ENCODE data around the gene DNAH14. TPM values are rescaled to one million over a fixed set of nuclear protein-coding genes. Genes with fewer than 3 reads are reported as not detected.
"Not testable (repeated sequence)": the region's sequence is repeated elsewhere in the genome, so short reads cannot be mapped to it uniquely, and the experiment has no call there.

Gene DNAH14
- polyA plus RNA-seq, 1 donor (not counting 4 experiments of a cell fraction or from before 2014, with no cell fraction given), result 6.4 TPM

GRCh38 chr1:225158291-225158690 lies 228.8 kb downstream of the DNAH14 start:
- Histone ChIP-seq H3K9ac (ENCODE audit: control insufficient read depth, extremely low read depth, insufficient read depth, low read length) (no peak overlapping the region), H3K4me2 (ENCODE audit: control insufficient read depth, extremely low read depth, insufficient read depth, low read depth, low read length) (no peak overlapping the region), H3K27ac (ENCODE audit: control insufficient read depth, insufficient read depth, low read length) (no peak overlapping the region), H4K20me1 (ENCODE audit: control insufficient read depth, extremely low read depth, insufficient read depth, low read length) (no peaks in the 10 kb centered on the region), H3K36me3 (ENCODE audit: control insufficient read depth in 2 of 2, extremely low read depth in 1 of 2, insufficient read depth in 2 of 2, low read length in 2 of 2) (no peaks in the 10 kb centered on the region), H3K4me1 (ENCODE audit: control insufficient read depth, extremely low read depth, insufficient read depth, low read length) (no peaks in the 10 kb centered on the region), H3K9me1 (ENCODE audit: control insufficient read depth, extremely low read depth, insufficient read depth, low read length) (no peaks in the 10 kb centered on the region), H2AFZ (ENCODE audit: control insufficient read depth, low read length) (no peak overlapping the region), H3K4me3 (ENCODE audit: control insufficient read depth in 2 of 3, extremely low read depth in 1 of 3, insufficient read depth in 2 of 3, low read depth in 1 of 3, low read length in 3 of 3) (no peak overlapping the region), H3K9me3 (ENCODE audit: control insufficient read depth, low read depth, low read length) (no peaks in the 10 kb centered on the region), H3K79me2 (ENCODE audit: control insufficient read depth, insufficient read depth, low read length) (no peaks in the 10 kb centered on the region), H3K27me3 (ENCODE audit: control insufficient read depth, extremely low read depth, insufficient read depth, low read length) (no peaks in the 10 kb centered on the region)
- FAIRE-seq, result no peak
- no peak for DNase-seq (ENCODE audit: low read depth, low spot score)
- dilution Hi-C loops (cut with MboI; ENCODE audit: extremely low pct_ligation_motif_present, low sequenced_read_pairs), result no loop called here
- TF ChIP-seq EZH2 (IDR thresholded peaks at IDR 0.05; ENCODE audit: low read length), result no peak
- TF ChIP-seq CTCF (optimal IDR thresholded peaks at IDR 0.05 in 1 of 3, IDR thresholded peaks at IDR 0.05 in 1 of 3, conservative IDR thresholded peaks at IDR 0.05 in 1 of 3; ENCODE audit: extremely low read depth in 1 of 3, insufficient read depth in 2 of 3, low read length in 3 of 3), result no peak

GRCh38 chr1:225159793-225160192 lies 230.3 kb downstream of the DNAH14 start:
- Histone ChIP-seq H3K9ac (ENCODE audit: control insufficient read depth, extremely low read depth, insufficient read depth, low read length) (no peak overlapping the region), H3K9me3 (ENCODE audit: control insufficient read depth, low read depth, low read length) (no peaks in the 10 kb centered on the region), H2AFZ (ENCODE audit: control insufficient read depth, low read length) (no peak overlapping the region), H3K4me1 (ENCODE audit: control insufficient read depth, extremely low read depth, insufficient read depth, low read length) (no peaks in the 10 kb centered on the region), H3K36me3 (ENCODE audit: control insufficient read depth in 2 of 2, extremely low read depth in 1 of 2, insufficient read depth in 2 of 2, low read length in 2 of 2) (no peaks in the 10 kb centered on the region), H3K4me2 (ENCODE audit: control insufficient read depth, extremely low read depth, insufficient read depth, low read depth, low read length) (no peak overlapping the region), H3K79me2 (ENCODE audit: control insufficient read depth, insufficient read depth, low read length) (no peaks in the 10 kb centered on the region), H3K27me3 (ENCODE audit: control insufficient read depth, extremely low read depth, insufficient read depth, low read length) (no peaks in the 10 kb centered on the region), H4K20me1 (ENCODE audit: control insufficient read depth, extremely low read depth, insufficient read depth, low read length) (no peaks in the 10 kb centered on the region), H3K4me3 (ENCODE audit: control insufficient read depth in 2 of 3, extremely low read depth in 1 of 3, insufficient read depth in 2 of 3, low read depth in 1 of 3, low read length in 3 of 3) (no peak overlapping the region), H3K9me1 (ENCODE audit: control insufficient read depth, extremely low read depth, insufficient read depth, low read length) (no peaks in the 10 kb centered on the region), H3K27ac (ENCODE audit: control insufficient read depth, insufficient read depth, low read length) (no peak overlapping the region)
- TF ChIP-seq EZH2 (IDR thresholded peaks at IDR 0.05; ENCODE audit: low read length), result no peak
- FAIRE-seq (no peak), DNase-seq (ENCODE audit: low read depth, low spot score) (no peak)
- dilution Hi-C loops (cut with MboI; ENCODE audit: extremely low pct_ligation_motif_present, low sequenced_read_pairs), result no loop called here

- H3K27ac ChIP-seq (ENCODE audit: control insufficient read depth, insufficient read depth, low read length); FAIRE-seq; H3K9me1 ChIP-seq (ENCODE audit: control insufficient read depth, extremely low read depth, insufficient read depth, low read length); H3K9me3 ChIP-seq (ENCODE audit: control insufficient read depth, low read depth, low read length); DNase-seq (ENCODE audit: low read depth, low spot score); H3K9ac ChIP-seq (ENCODE audit: control insufficient read depth, extremely low read depth, insufficient read depth, low read length); dilution Hi-C loops (cut with MboI; ENCODE audit: extremely low pct_ligation_motif_present, low sequenced_read_pairs); H3K79me2 ChIP-seq (ENCODE audit: control insufficient read depth, insufficient read depth, low read length); H3K4me2 ChIP-seq (ENCODE audit: control insufficient read depth, extremely low read depth, insufficient read depth, low read depth, low read length); H3K4me3 ChIP-seq (ENCODE audit: control insufficient read depth in 2 of 3, extremely low read depth in 1 of 3, insufficient read depth in 2 of 3, low read depth in 1 of 3, low read length in 3 of 3); H2AFZ ChIP-seq (ENCODE audit: control insufficient read depth, low read length); H4K20me1 ChIP-seq (ENCODE audit: control insufficient read depth, extremely low read depth, insufficient read depth, low read length); H3K27me3 ChIP-seq (ENCODE audit: control insufficient read depth, extremely low read depth, insufficient read depth, low read length); H3K36me3 ChIP-seq (ENCODE audit: control insufficient read depth in 2 of 2, extremely low read depth in 1 of 2, insufficient read depth in 2 of 2, low read length in 2 of 2); H3K4me1 ChIP-seq (ENCODE audit: control insufficient read depth, extremely low read depth, insufficient read depth, low read length): not testable (repeated sequence)
These were observed 247.9 kb downstream of the DNAH14 start for GRCh38 chr1:225177409-225177808.
